GM21825 (cell line): ENCODE data around the gene RPS8.
"Not testable (repeated sequence)": the region's sequence is repeated elsewhere in the genome, so short reads cannot be mapped to it uniquely, and the experiment has no call there.

ENCODE experiments used
- ATAC-seq: cut with Tn5 transposase; IDR thresholded peaks from one replicate; pipeline ENCODE4 v1.9.1; 2021; ENCODE audit warnings: mild to moderate bottlenecking, moderate library complexity; ENCODE audit not compliant: unreplicated experiment

RPS8 gene

DNA sequence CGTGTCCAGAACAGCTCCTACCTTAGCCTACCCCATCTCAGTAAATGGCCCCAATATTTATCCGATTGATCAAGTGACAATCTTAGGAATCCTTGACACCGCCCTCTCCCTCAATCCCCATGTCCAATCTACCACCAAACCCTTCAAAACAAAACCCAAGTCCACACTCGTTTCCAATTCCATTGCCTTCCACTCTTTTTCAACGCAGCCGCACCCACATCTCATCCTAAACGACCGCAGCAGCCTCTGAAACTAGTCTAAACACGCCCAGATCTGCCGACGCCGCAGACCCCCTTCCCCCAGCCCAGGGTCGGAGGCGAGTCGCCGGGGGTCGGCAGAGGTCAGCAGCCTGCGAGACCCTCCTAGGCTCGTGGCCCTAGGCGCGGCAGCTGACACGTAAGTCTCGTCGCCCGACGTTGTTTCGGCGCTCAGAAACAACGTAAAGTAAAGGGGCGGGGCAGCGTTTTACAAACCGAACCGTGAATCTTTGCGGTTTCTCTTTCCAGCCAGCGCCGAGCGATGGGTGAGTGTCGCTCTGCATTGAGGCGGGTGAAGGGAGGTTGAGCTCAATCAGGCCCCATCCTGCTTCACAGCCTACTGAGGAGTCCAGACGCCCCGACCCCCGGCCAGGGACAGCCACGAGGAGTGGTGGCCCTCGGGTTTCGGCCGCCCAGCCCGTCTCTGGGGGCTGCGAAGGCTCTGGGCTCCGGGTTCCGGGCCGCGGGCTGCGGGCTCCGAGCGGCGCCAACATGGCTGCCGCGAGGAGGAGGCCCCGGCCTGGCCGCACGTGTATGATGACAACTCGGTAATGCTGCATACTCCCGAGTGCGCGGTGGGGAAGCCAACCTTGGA is at the start of gene RPS8:
Gene RPS8, plus strand, starts transcription at position 463 of the 852 bp plus-strand sequence. Its CDS starts 57 bp downstream, at position 520.
- ATAC-seq = peak; percentile 69

DNA sequence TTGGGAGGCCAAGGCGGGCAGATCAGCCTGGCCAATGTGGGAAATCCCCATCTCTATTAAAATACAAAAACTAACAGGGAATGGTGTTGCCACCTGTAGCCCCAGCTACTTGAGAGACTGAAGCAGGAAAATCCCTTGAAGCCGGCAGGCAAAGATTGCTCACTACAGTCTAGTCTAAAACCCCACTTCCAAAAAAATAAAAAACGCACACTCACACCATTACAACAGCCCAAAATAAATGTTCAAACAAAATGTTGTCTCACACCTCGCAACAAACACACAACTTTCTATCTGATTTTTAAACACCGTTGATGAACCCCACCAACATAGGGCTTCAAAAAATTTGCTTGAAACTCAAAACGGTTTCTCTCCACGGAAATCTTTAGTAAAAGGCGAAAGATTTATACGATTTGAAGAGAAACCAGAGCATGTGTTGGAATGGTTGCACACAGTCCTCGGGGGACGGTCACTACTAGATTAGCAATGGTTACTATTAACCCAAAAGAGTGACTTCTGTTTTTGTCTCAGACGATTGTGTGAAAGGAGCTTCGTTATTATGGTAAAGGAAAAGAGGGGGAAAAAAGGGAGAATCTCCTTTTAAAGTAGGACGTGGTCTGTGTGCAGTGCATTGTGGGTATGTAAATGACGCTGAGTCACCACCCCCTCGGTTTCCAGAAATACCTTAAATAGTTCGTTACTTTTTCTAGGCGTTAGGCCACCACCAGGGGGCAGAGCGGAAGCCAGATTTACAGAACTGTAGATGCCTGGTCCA is 44.4 kb upstream of the RPS8 start, which contains the start of gene RNU5D-1:
Gene RNU5D-1, minus strand, starts transcription at position 430 of the 772 bp plus-strand sequence.
- ATAC-seq = peak; percentile 70

DNA sequence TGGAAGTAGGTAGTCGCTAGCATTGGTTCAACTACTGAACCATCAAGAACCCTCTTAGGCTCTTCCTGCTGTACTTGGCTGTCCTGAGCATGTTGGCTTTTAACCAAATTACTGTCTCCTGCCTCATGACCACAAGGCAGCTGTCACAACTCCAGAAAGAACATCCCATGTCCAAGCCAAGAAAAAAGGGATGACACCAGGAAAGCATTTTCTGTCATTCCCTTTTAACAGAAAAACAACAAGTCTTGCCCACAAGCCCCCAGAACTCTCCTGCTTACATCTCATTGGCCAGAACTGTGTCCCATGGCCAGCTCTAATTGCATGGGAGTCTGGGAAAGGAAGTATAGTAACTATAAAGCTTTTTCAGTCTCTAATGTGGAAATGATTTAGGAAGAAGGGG is 42.0 kb upstream of the RPS8 start:
- ATAC-seq = no peak

DNA sequence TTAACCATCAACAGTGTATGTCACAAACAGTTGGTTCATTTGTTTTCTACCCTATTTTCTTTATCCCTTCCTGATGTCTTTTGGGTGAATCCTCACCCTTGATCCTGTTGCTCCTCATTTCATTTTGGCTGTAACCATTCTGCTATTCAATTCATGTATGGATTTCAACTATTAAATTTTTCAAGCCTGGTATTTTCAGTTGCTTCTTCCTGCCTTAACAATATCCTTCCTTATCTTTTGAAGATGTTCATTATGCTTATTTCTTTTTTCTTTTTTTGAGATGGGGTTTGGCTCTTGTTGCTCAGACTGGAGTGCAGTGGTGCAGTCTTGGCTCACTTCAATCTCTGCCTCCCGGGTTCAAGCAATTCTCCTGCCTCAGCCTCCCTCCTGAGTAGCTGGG is 41.6 kb upstream of the RPS8 start:
- no peak for ATAC-seq

DNA sequence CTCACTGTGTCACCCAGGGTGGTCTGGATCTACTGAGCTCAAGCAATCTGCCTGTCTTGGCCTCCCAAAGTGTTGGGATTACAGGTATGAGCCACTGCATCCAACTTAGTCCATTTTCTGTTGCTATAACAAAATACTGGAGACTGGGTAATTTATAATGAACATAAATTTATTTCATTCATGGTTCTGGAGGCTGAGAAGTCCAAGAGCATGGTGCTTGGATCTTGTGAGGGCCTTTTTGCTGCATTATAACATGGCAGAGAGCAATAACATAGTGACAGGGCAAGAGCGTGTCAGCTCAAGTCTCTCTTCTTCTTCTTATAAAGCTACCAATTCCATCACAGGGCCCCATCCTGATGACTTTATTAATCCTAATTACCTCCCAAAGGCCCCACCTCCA is 39.3 kb upstream of the RPS8 start:
- no peak for ATAC-seq

DNA sequence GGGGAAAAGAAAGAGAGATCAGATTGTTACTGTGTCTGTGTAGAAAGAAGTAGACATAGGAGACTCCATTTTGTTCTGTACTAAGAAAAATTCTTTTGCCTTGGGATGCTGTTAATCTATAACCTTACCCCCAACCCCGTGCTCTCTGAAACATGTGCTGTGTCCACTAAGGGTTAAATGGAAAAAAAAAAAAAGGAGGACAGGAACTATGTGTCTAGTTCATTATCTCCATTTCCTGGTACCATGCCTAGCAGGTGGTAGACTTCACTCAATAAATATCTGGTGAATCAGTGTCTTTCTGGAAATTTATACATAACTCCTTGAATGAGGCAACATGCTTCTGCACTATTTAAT is 36.4 kb upstream of the RPS8 start:
- not testable (repeated sequence) for ATAC-seq

DNA sequence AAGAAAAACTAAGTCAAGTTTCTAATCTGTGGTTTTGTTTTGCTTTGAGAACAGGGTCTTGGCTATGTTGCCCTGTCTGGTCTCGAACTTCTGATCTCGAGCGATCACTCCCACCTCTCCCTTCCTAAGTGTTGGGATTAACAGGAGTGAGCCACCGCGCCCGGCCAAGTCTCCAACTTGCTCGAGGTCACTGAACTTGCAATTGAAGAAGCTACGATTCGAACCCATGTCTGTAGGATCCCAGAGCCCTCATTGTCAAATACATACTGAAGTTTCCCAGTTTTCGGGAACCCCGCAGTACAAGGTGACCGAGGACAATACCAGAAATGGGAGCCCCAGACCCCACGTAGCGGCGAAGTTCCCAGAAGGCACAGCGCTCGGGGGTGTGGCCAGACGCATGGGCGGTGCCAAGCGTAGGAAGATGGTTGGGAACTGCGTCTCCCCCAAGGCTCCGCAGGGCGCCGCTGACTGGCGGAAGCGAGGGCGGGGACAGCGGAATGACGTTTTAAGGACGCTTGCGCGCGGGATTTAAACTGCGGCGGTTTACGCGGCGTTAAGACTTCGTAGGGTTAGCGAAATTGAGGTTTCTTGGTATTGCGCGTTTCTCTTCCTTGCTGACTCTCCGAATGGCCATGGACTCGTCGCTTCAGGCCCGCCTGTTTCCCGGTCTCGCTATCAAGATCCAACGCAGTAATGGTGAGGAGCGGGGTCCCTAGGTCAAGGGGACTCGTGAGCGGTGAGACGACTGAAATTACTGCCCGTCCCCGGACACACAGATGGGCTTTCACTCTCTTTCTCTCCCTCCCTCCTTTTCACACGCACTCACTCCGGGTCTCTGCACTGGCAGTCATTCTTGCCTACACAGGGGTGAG is 35.8 kb upstream of the RPS8 start, which contains the start of gene KIF2C:
Gene KIF2C, plus strand, starts transcription at position 531 of the 872 bp plus-strand sequence. Its CDS starts 96 bp downstream, at position 627.
- ATAC-seq = peak; percentile 97

DNA sequence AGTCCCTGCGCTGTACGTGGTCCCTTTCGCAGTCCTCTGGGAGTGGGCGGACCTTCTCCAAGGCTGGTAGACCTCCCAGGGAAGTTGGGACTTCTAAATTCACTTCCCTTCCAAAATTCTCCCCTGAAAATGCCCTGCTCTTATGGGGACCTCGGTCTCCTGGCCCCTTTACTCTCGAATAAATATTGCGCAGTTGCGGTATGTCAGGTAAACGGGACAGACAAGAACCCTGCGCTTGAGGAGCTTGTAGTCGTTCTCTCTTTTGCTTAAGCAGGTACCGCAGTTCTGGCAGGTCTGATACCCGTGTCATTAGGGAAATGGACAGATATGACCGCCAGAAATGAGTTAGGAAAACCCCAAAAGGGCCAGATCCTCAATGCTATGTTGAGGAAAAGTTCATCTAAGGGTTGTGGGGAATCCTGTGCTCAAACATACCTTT is 35.1 kb upstream of the RPS8 start:
- ATAC-seq = no peak

DNA sequence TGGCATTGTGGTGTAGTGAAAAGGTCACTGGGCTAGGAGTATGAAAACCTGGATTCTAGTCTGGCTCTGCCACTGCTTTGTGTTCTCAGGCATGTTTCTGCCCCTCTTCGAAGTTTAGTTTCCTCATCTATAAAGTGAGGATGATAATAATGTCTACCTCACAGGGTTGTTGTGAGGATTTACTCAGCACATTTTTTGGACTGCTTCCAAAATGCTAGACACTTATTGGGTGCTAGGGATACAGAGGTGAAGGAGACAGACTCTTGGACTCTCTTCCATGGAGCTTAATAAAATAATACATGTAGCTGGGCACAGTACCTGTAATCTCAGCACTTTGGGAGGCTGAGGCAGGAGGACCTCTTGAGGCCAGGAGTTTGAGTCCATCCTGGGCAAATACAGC is 32.1 kb upstream of the RPS8 start:
- ATAC-seq = no peak

DNA sequence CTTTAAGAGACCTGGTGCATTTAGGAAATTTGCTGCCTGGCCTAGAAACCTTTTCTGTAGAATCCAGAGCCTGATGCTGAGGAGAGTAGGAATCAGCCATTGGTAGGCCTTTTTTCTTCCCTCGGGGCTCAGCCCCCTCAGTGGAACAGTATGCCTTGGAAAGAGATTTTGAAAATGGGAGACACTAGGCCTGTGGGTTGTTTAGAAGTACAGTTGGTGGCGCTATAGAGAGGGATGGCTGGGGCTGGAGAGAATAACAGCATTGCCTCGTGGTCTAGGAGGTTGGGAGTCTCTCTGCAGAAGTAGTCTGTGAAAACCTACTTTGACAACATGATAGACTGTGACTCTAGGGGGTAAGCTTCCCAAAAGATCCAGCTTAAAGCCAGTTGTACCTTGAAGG is 27.5 kb upstream of the RPS8 start:
- ATAC-seq = no peak

DNA sequence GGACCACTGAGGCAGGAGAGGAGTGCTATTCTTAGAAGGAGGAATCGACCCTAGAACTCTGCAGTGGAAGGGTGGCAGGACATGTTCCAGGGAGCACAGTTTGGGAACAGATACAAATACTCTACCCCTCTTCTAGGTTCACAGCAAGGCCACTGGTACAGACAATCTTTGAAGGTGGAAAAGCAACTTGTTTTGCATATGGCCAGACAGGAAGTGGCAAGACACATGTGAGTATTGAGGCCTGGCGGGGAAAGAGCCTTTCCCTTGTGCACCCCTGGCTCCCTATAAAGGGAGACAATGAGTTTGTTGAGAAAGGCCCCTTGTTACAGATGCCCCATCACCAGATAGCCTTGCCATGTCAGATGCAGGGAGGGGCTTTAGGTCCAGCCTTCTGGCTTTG is 17.9 kb upstream of the RPS8 start:
- no peak for ATAC-seq

DNA sequence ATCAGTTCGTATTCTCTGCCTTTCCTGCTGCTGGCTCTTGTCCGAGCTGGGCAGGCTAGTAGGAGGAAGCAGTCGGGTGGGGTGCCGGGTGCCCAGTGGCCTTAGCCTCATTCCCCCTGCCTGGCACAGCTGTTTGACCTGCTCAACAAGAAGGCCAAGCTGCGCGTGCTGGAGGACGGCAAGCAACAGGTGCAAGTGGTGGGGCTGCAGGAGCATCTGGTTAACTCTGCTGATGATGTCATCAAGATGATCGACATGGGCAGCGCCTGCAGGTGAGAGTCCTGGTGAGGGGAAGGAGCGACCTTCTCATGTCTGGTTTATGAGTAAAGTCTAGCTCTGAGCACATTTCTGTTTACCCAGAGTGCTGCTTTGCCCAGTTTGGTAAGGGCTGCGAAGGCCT is 16.3 kb upstream of the RPS8 start:
- no peak for ATAC-seq

DNA sequence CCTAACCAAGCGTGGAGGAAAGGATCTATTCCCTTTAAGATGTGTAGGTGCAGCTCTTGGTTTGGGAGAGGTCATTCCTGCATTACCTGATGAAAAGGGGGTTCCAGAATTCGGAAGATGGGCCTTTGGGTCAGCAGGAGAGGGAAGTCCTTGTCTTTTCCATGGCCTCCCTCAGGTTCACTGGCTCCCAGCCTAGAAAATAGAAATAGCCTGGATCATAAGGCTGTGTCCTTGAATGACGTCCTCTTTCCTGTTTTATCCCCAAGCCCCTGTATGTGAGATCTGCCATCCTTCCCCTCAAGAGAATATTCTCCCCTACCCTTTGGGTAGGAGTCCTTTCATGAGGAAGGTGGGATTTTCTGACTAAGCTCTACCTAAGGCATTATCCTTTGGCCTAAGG is 14.5 kb upstream of the RPS8 start:
- ATAC-seq = no peak

DNA sequence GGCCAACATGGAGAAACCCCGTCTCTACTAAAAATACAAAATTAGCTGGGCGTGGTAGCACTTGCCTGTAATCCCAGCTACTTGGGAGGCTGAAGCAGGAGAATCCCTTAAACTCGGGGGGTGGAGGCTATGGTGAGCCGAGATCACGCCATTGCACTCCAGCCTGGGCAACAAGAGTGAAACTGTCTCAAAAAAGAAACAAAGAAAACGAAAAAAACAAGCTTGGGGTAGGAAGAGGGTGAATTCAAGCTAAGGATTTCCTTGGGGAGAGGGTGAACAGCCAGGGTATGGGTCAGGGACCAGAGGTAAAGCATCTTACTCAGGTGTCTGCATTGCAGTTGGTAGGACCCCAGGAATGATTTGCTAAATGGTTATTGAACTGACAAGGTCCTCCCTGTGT is 8.9 kb upstream of the RPS8 start:
- not testable (repeated sequence) for ATAC-seq

DNA sequence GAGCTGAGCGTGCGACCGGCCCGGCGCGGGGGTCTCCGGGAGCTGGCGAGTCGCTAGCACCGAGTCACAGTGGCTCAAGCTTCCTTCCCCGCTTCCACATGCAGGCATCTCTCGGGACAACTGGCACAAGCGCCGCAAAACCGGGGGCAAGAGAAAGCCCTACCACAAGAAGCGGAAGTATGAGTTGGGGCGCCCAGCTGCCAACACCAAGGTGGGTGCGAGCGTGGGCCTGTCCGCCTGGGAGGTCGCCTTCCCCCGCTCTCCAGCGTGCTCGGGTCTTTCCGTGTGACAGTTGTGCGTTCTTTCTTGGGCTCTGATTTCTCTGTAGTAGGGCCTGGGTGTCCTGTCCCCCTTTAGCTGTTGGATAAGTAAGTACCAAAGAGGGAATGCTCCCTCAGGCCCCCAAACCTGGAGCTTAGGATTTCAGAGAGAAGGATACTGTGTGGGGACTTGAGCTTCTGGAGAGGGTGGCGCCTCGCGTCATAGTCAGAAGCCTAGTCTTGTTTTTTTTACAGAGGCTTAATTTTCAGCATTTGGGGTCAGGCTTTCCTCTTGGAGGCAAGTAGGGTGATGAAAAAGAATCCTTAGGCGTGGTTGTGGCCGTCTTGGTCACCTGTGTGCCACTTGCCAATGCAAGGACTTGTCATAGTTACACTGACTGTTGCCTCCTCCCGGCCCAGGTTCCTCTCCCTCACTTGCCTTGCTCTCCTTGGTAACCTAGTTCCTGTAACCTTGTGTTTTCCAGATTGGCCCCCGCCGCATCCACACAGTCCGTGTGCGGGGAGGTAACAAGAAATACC is 790 bp downstream of the RPS8 start:
- ATAC-seq = peak; percentile 15

DNA sequence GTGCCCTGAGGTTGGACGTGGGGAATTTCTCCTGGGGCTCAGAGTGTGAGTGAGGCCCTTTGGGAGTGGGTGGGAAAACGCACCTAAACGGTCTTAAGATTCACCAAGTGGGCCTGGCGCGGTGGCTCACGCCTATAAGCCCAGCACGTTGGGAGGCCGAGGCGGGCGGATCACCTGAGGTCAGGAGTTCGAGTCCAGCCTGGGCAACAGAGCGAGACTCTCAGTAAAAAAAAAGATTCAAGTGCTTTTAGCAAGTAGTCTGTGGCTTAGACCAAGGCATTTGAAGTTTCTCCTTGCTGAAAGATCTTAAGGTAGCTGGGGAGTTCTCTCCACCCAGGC is 1.4 kb downstream of the RPS8 start:
- ATAC-seq = no peak

DNA sequence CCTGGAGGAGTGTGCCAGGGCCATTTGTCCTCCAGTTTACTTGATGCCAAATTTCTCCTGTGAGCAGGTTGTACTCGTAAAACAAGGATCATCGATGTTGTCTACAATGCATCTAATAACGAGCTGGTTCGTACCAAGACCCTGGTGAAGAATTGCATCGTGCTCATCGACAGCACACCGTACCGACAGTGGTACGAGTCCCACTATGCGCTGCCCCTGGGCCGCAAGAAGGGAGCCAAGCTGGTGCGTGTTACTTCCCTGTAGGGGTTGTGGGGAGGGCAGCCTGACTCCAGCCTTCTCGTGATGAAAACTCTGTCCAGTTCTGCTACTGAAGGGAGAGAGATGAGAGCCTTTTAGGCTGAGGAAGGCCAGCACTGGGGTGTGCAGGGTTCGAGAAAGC is 2.2 kb downstream of the RPS8 start:
- ATAC-seq = no peak

DNA sequence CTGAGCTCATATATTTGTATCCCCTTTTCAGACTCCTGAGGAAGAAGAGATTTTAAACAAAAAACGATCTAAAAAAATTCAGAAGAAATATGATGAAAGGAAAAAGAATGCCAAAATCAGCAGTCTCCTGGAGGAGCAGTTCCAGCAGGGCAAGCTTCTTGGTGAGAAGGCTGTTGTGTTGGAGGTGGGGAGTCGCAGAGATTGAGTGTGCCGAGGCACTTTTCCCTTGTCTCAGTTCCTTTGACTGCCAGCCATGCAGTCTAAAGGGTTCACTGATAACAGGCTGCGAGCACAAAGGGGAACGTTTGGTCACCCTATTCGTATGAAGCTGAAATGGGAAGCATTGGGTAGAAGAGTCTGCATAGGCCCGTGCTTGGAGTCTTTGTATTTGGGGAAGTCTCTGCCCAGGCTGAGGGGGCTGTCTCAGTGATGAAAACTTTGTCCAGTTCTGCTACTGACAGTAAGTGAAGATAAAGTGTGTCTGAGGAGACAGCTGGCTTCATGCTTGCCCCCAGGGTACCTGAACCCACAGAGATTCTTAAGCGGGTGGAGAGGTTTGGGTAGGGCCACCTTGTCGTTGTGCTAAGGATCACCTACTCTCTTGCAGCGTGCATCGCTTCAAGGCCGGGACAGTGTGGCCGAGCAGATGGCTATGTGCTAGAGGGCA is 2.8 kb downstream of the RPS8 start:
- ATAC-seq = no peak

DNA sequence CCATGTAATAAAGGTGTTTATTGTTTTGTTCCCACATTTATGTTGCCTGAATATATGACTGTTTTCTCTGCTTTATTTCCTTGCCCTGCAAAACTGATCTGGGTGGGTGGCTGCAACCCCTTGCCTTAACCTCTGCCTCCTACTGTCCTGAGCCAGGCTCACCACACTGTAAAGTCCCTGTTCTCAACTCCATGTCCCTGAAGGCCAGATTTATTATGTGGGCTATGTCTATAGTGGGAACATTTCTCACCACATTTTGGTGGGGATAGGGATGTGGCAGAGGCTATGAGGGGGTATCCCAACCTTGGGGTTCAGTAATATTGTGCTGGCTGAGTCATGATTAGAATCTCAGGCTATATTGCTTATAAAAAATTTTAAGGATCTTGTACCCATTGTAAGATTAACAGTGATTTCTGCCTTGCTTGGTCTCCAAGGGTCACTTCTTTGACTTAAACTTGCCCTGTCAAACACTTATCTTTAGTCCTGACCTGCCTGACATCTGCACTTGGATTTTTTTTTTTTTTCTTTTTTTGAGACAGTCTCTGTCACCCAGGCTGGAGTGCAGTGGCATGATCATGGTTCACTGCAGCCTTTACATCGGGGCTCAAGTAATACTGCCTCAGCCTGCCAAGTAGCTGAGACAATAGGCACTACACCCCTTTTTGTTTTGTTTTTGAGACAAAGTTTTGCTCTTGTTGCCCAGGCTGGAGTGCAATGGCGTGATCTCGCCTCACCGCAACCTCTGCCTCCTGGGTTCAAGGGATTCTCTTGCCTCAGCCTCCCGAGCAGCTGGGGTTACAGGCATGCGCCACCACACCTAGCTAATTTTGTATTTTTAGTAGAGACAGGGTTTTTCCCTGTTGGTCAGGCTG is 3.6 kb downstream of the RPS8 start:
- ATAC-seq = no peak
